Right lobe of liver (tissue), 4 donors: ENCODE results near the gene CECR2.

ENCODE experiments used
- POLR2A ChIP-seq: fragments of 450-650 bp; IDR thresholded peaks from one replicate; pipeline ENCODE4 v1.6.1; 2017; ENCODE audit warnings: antibody characterized with exemption, mild to moderate bottlenecking
- TF ChIP-seq, protein P1 (sequence below), 4 donors: fragments of 200-600 bp in 3 of 4; fragments of 450-650 bp in 1 of 4; IDR thresholded peaks; one replicate each; pipeline versions ENCODE4 v1.5.1 to v1.8.0; 2016 to 2022; ENCODE audit warnings: antibody characterized with exemption in 4 of 4, mild to moderate bottlenecking in 2 of 4
- donor health status: DM: no; HTN: no; CAD: no.
- donor health status: DM: no; HTN: no; CAD: no.
- donor health status: DM: no; HTN: yes; CAD: no.

DNA sequence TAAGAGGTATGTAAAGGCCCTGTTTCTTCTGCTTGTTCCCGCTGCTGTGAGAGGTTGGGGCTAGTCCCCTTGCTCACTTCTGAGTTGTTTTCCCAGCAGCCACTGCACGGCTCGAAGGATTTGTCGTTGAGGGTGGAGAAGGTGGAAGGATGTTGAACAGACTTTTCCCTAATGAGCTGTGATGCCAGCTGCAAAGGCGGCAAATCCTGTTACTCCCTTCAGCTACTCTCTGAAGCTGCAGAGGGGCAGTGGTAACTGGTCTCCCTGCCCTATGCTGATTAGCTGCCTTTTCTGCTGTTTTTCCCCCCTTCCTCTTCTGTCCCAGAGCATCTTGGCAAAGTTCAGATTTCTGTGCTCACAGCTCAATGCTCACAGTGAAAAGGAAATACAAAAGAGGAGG lies 103.7 kb downstream of the CECR2 start:
- TF ChIP-seq, protein P1, sequence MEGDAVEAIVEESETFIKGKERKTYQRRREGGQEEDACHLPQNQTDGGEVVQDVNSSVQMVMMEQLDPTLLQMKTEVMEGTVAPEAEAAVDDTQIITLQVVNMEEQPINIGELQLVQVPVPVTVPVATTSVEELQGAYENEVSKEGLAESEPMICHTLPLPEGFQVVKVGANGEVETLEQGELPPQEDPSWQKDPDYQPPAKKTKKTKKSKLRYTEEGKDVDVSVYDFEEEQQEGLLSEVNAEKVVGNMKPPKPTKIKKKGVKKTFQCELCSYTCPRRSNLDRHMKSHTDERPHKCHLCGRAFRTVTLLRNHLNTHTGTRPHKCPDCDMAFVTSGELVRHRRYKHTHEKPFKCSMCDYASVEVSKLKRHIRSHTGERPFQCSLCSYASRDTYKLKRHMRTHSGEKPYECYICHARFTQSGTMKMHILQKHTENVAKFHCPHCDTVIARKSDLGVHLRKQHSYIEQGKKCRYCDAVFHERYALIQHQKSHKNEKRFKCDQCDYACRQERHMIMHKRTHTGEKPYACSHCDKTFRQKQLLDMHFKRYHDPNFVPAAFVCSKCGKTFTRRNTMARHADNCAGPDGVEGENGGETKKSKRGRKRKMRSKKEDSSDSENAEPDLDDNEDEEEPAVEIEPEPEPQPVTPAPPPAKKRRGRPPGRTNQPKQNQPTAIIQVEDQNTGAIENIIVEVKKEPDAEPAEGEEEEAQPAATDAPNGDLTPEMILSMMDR (IDR thresholded peaks at IDR 0.05): no peak
- TF ChIP-seq POLR2A: no peak
